Measurements from ENCODE around the gene DISP3.

The DISP3 gene

GRCh38 chr1:11525516-11525915, 46.6 kb downstream of the DISP3 start:
- TF ChIP-seq ZFX (IDR thresholded peaks at IDR 0.05; ENCODE audit: borderline replicate concordance): no peak
- TF ChIP-seq CTCF (IDR thresholded peaks at IDR 0.05): no peak
- no peak overlapping the region for H3K27ac ChIP-seq

- TF ChIP-seq CTCF (IDR thresholded peaks at IDR 0.05): no peak
- TF ChIP-seq ZFX (IDR thresholded peaks at IDR 0.05; ENCODE audit: borderline replicate concordance): no peak
- H3K27ac ChIP-seq: no peak overlapping the region
Observed at GRCh38 chr1:11526071-11526895, 47.3 kb downstream of the DISP3 start.

- no peak overlapping the region for H3K27ac ChIP-seq
- TF ChIP-seq CTCF (IDR thresholded peaks at IDR 0.05) (no peak), ZFX (IDR thresholded peaks at IDR 0.05; ENCODE audit: borderline replicate concordance) (no peak)
Observed at GRCh38 chr1:11527541-11528452, 48.8 kb downstream of the DISP3 start.

GRCh38 chr1:11528611-11529261, 49.8 kb downstream of the DISP3 start:
- no peak overlapping the region for H3K27ac ChIP-seq
- TF ChIP-seq ZFX (IDR thresholded peaks at IDR 0.05; ENCODE audit: borderline replicate concordance) (no peak), CTCF (IDR thresholded peaks at IDR 0.05) (no peak)

- H3K27ac ChIP-seq: no peak overlapping the region
- no peak for TF ChIP-seq ZFX (IDR thresholded peaks at IDR 0.05; ENCODE audit: borderline replicate concordance)
- TF ChIP-seq CTCF (IDR thresholded peaks at IDR 0.05): no peak
Observed at GRCh38 chr1:11529330-11529729, 50.4 kb downstream of the DISP3 start.

- TF ChIP-seq CTCF (IDR thresholded peaks at IDR 0.05) (no peak), ZFX (IDR thresholded peaks at IDR 0.05; ENCODE audit: borderline replicate concordance) (no peak)
- no peak overlapping the region for H3K27ac ChIP-seq
Observed at GRCh38 chr1:11529763-11530730, 51.1 kb downstream of the DISP3 start.

All from 22Rv1 (cell line).